Esophagus (tissue), 2 donors: ENCODE results near the gene RIPPLY3. TPM values are rescaled to one million over a fixed set of nuclear protein-coding genes. Genes with fewer than 3 reads are reported as not detected.
"Not testable (repeated sequence)": the region's sequence is repeated elsewhere in the genome, so short reads cannot be mapped to it uniquely, and the experiment has no call there.

Experiments used
- H3K27ac ChIP-seq, 2 donors: one replicate each; pipeline ENCODE4 v1.5.1; 2013; ENCODE audit warnings: low read depth in 2 of 2, mild to moderate bottlenecking in 2 of 2, inconsistent platforms in 1 of 2, low read length in 1 of 2, moderate library complexity in 1 of 2
- H3K27me3 ChIP-seq, 2 donors: one replicate each; pipeline ENCODE4 v1.6.1; 2013; ENCODE audit warnings: low read length in 2 of 2, control low read depth in 1 of 2, mild to moderate bottlenecking in 1 of 2; ENCODE audit not compliant: insufficient read depth in 2 of 2, control insufficient read depth in 1 of 2
- H3K36me3 ChIP-seq, 2 donors: one replicate each; pipeline ENCODE4 v1.6.1; 2013; ENCODE audit warnings: low read length in 1 of 2; ENCODE audit not compliant: control insufficient read depth in 2 of 2, insufficient read depth in 2 of 2
- H3K4me1 ChIP-seq, 2 donors: one replicate each; pipeline ENCODE4 v1.6.1; 2013; ENCODE audit warnings: low read length in 1 of 2; ENCODE audit not compliant: control insufficient read depth in 2 of 2, insufficient read depth in 2 of 2
- H3K4me3 ChIP-seq, 2 donors: one replicate each; pipeline ENCODE4 v1.5.1; 2013; ENCODE audit warnings: low read length in 2 of 2, mild to moderate bottlenecking in 2 of 2, low read depth in 1 of 2, moderate library complexity in 1 of 2
- H3K9me3 ChIP-seq, 2 donors: one replicate each; pipeline ENCODE4 v1.6.1; 2013; ENCODE audit warnings: mild to moderate bottlenecking in 2 of 2, low read depth in 1 of 2, low read length in 1 of 2, moderate library complexity in 1 of 2; ENCODE audit not compliant: control insufficient read depth in 2 of 2, insufficient read depth in 1 of 2
- WGBS, 2 donors: extraction: QIAGEN DNeasy Blood & Tissue Kit; methylation state at CpG; one replicate each; pipeline ENCODE4 v1.1.7; 2013; 5-methylcytosine and 5-hydroxymethylcytosine counted together
- polyA plus RNA-seq, 2 donors: library from polyadenylated mRNA; stranded (reverse); fragments of 200-250 nt; gene quantifications; one replicate each; pipeline ENCODE4 v1.2.3, GENCODE V29; 2013
- donor health status: healthy with polysubstance abuse.
- donor health status: Bipolar disorder and iron deficiency.

Gene RIPPLY3
- polyA plus RNA-seq, 2 donors, result 0.49 to 1.0 TPM

- Histone ChIP-seq H3K4me3 (peak overlapping the region; percentile 17 to 25), H3K9me3 (no peaks in the 10 kb centered on the region), H3K27me3 (no peaks in the 10 kb centered on the region), H3K4me1 (peaks cover 4 to 8% of the 10 kb centered on the region in 2 donors), H3K27ac (no peak overlapping the region), H3K36me3 (no peaks in the 10 kb centered on the region)
- WGBS, 2 donors, result 10 to 15% methylated on average over 30 of the region's 30 CpGs
These were observed 3.3 kb downstream of the RIPPLY3 start for GRCh38 chr21:37009740-37010341.

GRCh38 chr21:37017951-37018679 lies 11.6 kb downstream of the RIPPLY3 start:
- Histone ChIP-seq H3K4me3 (no peak overlapping the region), H3K36me3 (no peaks in the 10 kb centered on the region), H3K27ac (no peak overlapping the region), H3K9me3 (no peaks in the 10 kb centered on the region), H3K27me3 (no peaks in the 10 kb centered on the region), H3K4me1 (peaks cover 0 to 3% of the 10 kb centered on the region in 2 donors)
- WGBS, 2 donors, result 67 to 77% methylated on average over 13 of the region's 13 CpGs

GRCh38 chr21:37026499-37026898 lies 20.0 kb downstream of the RIPPLY3 start:
- Histone ChIP-seq H3K27me3 (no peaks in the 10 kb centered on the region), H3K36me3 (no peaks in the 10 kb centered on the region), H3K9me3 (no peaks in the 10 kb centered on the region), H3K4me1 (no peaks in the 10 kb centered on the region), H3K4me3 (no peak overlapping the region), H3K27ac (no peak overlapping the region)
- WGBS, 2 donors, result 37 to 38% methylated on average over 4 of the region's 4 CpGs

GRCh38 chr21:37028570-37028969 lies 22.1 kb downstream of the RIPPLY3 start:
- Histone ChIP-seq H3K27me3 (no peaks in the 10 kb centered on the region), H3K4me1 (no peaks in the 10 kb centered on the region), H3K27ac (no peak overlapping the region), H3K36me3 (no peaks in the 10 kb centered on the region), H3K4me3 (no peak overlapping the region), H3K9me3 (no peaks in the 10 kb centered on the region)
- WGBS, 2 donors, result 77 to 80% methylated on average over 4 of the region's 4 CpGs

GRCh38 chr21:37030864-37031263 lies 24.4 kb downstream of the RIPPLY3 start:
- 96 to 97% methylated on average over 4 of the region's 4 CpGs for WGBS, 2 donors
- no peaks in the 10 kb centered on the region for H3K4me1 ChIP-seq
- H3K27ac ChIP-seq, result no peak overlapping the region
- H3K4me3 ChIP-seq, result no peak overlapping the region
- no peaks in the 10 kb centered on the region for H3K27me3 ChIP-seq
- no peaks in the 10 kb centered on the region for H3K9me3 ChIP-seq
- no peaks in the 10 kb centered on the region for H3K36me3 ChIP-seq

- no peaks in the 10 kb centered on the region for H3K27me3 ChIP-seq
- no peaks in the 10 kb centered on the region for H3K4me1 ChIP-seq
- H3K36me3 ChIP-seq, result no peaks in the 10 kb centered on the region
- H3K27ac ChIP-seq, result no peak overlapping the region
- no peaks in the 10 kb centered on the region for H3K9me3 ChIP-seq
- no peak overlapping the region for H3K4me3 ChIP-seq
- WGBS, 2 donors, result 85 to 87% methylated on average over 5 of the region's 5 CpGs
These were observed 25.8 kb downstream of the RIPPLY3 start for GRCh38 chr21:37032293-37032692.

- Histone ChIP-seq H3K27me3 (no peaks in the 10 kb centered on the region), H3K4me3 (no peak overlapping the region), H3K36me3 (no peaks in the 10 kb centered on the region), H3K4me1 (no peaks in the 10 kb centered on the region), H3K27ac (no peak overlapping the region), H3K9me3 (no peaks in the 10 kb centered on the region)
- WGBS, 2 donors, result 29 to 48% methylated on average over 4 of the region's 4 CpGs
These were observed 26.5 kb downstream of the RIPPLY3 start for GRCh38 chr21:37032877-37033471.

- H3K9me3 ChIP-seq, H3K4me1 ChIP-seq, H3K27ac ChIP-seq, H3K27me3 ChIP-seq, H3K36me3 ChIP-seq, H3K4me3 ChIP-seq: not testable (repeated sequence)
- 86 to 88% methylated on average over 4 of the region's 4 CpGs for WGBS, 2 donors
These were observed 27.9 kb downstream of the RIPPLY3 start for GRCh38 chr21:37034394-37034793.

- no peaks in the 10 kb centered on the region for H3K4me1 ChIP-seq
- H3K27ac ChIP-seq, result no peak overlapping the region
- H3K9me3 ChIP-seq, result no peaks in the 10 kb centered on the region
- no peaks in the 10 kb centered on the region for H3K27me3 ChIP-seq
- no peaks in the 10 kb centered on the region for H3K36me3 ChIP-seq
- 86% methylated on average over 4 of the region's 4 CpGs for WGBS, 2 donors
- no peak overlapping the region for H3K4me3 ChIP-seq
These were observed 29.7 kb downstream of the RIPPLY3 start for GRCh38 chr21:37036177-37036576.
